ENCODE measurements around the gene EPHA4.

The EPHA4 gene

GRCh38 chr2:221502270-221503010 lies 69.7 kb downstream of the EPHA4 start:
- no peak overlapping the region for H3K9ac ChIP-seq (ENCODE audit: low read depth, low read length)

GRCh38 chr2:221501883-221502269 lies 70.2 kb downstream of the EPHA4 start:
- no peaks in the 10 kb centered on the region for H4K20me1 ChIP-seq (ENCODE audit: insufficient read depth, low read length)
- TF ChIP-seq, protein P1, sequence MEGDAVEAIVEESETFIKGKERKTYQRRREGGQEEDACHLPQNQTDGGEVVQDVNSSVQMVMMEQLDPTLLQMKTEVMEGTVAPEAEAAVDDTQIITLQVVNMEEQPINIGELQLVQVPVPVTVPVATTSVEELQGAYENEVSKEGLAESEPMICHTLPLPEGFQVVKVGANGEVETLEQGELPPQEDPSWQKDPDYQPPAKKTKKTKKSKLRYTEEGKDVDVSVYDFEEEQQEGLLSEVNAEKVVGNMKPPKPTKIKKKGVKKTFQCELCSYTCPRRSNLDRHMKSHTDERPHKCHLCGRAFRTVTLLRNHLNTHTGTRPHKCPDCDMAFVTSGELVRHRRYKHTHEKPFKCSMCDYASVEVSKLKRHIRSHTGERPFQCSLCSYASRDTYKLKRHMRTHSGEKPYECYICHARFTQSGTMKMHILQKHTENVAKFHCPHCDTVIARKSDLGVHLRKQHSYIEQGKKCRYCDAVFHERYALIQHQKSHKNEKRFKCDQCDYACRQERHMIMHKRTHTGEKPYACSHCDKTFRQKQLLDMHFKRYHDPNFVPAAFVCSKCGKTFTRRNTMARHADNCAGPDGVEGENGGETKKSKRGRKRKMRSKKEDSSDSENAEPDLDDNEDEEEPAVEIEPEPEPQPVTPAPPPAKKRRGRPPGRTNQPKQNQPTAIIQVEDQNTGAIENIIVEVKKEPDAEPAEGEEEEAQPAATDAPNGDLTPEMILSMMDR (IDR thresholded peaks at IDR 0.05; ENCODE audit: borderline replicate concordance, extremely low read depth, low read length, poor library complexity, severe bottlenecking), result no peak
- no peak for TF ChIP-seq EZH2 (IDR thresholded peaks at IDR 0.05; ENCODE audit: borderline replicate concordance, low read depth, low read length, severe bottlenecking)
- no peak overlapping the region for H3K4me2 ChIP-seq (ENCODE audit: insufficient read depth, low read length)
- H3K79me2 ChIP-seq (ENCODE audit: insufficient read depth, low read length), result no peaks in the 10 kb centered on the region
- no peaks in the 10 kb centered on the region for H3K4me1 ChIP-seq (ENCODE audit: insufficient read depth, low read length)
- no peak overlapping the region for H3K9ac ChIP-seq (ENCODE audit: low read depth, low read length)
- H3K36me3 ChIP-seq (ENCODE audit: insufficient read depth, low read length), result no peaks in the 10 kb centered on the region
- no peak for ATAC-seq (ENCODE audit: insufficient read depth, low read depth)
- no peak overlapping the region for H2AFZ ChIP-seq (ENCODE audit: low read depth, low read length)
- no peak overlapping the region for H3K27ac ChIP-seq (ENCODE audit: low read length)
- no peak overlapping the region for H3K4me3 ChIP-seq (ENCODE audit: low read depth in 1 of 2, low read length in 2 of 2)
- no peaks in the 10 kb centered on the region for H3K9me3 ChIP-seq (ENCODE audit: insufficient read depth, low read length, severe bottlenecking)
- no peaks in the 10 kb centered on the region for H3K27me3 ChIP-seq (ENCODE audit: insufficient read depth, low read length, poor library complexity)
- DNase-seq, result no peak

More at GRCh38 chr2:221502270-221503010, 69.7 kb downstream of the EPHA4 start:
- H4K20me1 ChIP-seq (ENCODE audit: insufficient read depth, low read length), result no peaks in the 10 kb centered on the region
- H3K4me3 ChIP-seq (ENCODE audit: low read depth in 1 of 2, low read length in 2 of 2), result no peak overlapping the region
- H3K27ac ChIP-seq (ENCODE audit: low read length), result no peak overlapping the region
- H3K4me1 ChIP-seq (ENCODE audit: insufficient read depth, low read length), result no peaks in the 10 kb centered on the region
- no peak overlapping the region for H3K4me2 ChIP-seq (ENCODE audit: insufficient read depth, low read length)
- no peaks in the 10 kb centered on the region for H3K36me3 ChIP-seq (ENCODE audit: insufficient read depth, low read length)
- no peaks in the 10 kb centered on the region for H3K27me3 ChIP-seq (ENCODE audit: insufficient read depth, low read length, poor library complexity)
- no peak for TF ChIP-seq EZH2 (IDR thresholded peaks at IDR 0.05; ENCODE audit: borderline replicate concordance, low read depth, low read length, severe bottlenecking)
- TF ChIP-seq, protein P1 (IDR thresholded peaks at IDR 0.05; ENCODE audit: borderline replicate concordance, extremely low read depth, low read length, poor library complexity, severe bottlenecking), result no peak
- no peaks in the 10 kb centered on the region for H3K79me2 ChIP-seq (ENCODE audit: insufficient read depth, low read length)
- no peak for DNase-seq
- H2AFZ ChIP-seq (ENCODE audit: low read depth, low read length), result no peak overlapping the region
- no peak for ATAC-seq (ENCODE audit: insufficient read depth, low read depth)
- H3K9me3 ChIP-seq (ENCODE audit: insufficient read depth, low read length, severe bottlenecking), result no peaks in the 10 kb centered on the region

DNA sequence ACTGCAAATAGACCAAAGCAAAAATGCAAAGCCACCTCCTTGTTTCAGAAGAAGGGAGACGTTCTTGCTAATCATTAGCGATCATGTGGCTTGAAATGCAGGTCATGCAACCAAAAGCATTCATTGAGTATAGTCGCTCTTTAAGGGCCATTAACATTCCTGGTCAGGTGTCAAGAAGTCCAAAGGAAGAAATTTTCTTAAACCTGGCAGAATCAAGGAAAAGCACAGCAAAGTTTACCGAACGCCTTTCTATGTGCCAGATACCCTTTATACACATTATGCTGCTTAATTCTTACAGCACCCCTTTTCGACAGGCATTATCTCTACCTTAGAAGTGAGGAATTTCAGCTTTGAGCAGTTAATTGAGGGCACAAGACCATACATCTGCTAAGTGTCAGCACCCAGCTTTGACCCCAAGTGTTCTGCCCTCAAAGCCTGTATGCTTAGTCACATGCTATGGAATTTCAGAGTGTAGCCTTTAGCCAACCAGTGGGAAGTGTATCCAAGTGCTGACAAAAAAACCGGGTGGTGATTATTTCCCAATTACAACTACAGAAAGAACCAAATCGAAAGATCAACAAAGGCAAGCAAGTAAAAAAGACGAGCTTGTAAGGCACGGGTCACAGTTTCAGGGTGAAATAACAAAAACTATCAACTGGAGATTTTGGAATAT lies 70.8 kb downstream of the EPHA4 start:
- no peak for ATAC-seq (ENCODE audit: insufficient read depth, low read depth)
- Histone ChIP-seq H3K27ac (ENCODE audit: low read length) (no peak overlapping the region), H3K4me2 (ENCODE audit: insufficient read depth, low read length) (no peak overlapping the region), H3K4me1 (ENCODE audit: insufficient read depth, low read length) (no peaks in the 10 kb centered on the region), H3K79me2 (ENCODE audit: insufficient read depth, low read length) (no peaks in the 10 kb centered on the region), H3K4me3 (ENCODE audit: low read depth in 1 of 2, low read length in 2 of 2) (no peak overlapping the region), H3K36me3 (ENCODE audit: insufficient read depth, low read length) (no peaks in the 10 kb centered on the region), H3K27me3 (ENCODE audit: insufficient read depth, low read length, poor library complexity) (no peaks in the 10 kb centered on the region), H4K20me1 (ENCODE audit: insufficient read depth, low read length) (no peaks in the 10 kb centered on the region), H2AFZ (ENCODE audit: low read depth, low read length) (no peak overlapping the region), H3K9ac (ENCODE audit: low read depth, low read length) (no peak overlapping the region), H3K9me3 (ENCODE audit: insufficient read depth, low read length, severe bottlenecking) (no peaks in the 10 kb centered on the region)
- TF ChIP-seq, protein P1 (IDR thresholded peaks at IDR 0.05; ENCODE audit: borderline replicate concordance, extremely low read depth, low read length, poor library complexity, severe bottlenecking), result no peak
- no peak for TF ChIP-seq EZH2 (IDR thresholded peaks at IDR 0.05; ENCODE audit: borderline replicate concordance, low read depth, low read length, severe bottlenecking)
- no peak for DNase-seq
